ENCODE data around the gene GYG1.

GYG1 gene

DNA sequence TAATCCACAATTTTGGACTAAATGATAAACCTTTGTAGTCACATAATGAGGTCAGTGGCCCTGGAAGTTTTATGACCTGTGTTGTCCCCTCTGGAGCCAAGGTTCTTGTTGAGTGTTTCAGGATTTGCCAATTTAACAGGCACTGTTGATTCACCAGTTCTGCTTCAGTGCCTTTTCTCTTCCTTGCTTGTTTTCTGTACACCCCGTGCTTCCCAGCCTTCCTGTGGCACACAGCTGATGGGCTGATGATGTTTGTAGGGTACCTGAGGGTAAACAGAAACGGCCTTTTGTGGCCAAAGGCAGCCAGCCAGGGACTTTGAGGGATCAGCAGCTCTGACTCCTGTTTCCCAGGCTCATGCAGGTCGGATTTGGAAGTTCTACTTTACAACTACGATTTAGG, 13.3 kb downstream of the GYG1 start:
- Histone ChIP-seq H4K91ac (ENCODE audit: low read depth, low read length, poor library complexity) (no peak overlapping the region), H3K4ac (ENCODE audit: low read length) (no peak overlapping the region), H2BK5ac (ENCODE audit: low read length) (no peak overlapping the region), H3K4me3 (ENCODE audit: low read length in 2 of 2) (no peak overlapping the region), H3K23ac (ENCODE audit: low read depth, low read length, poor library complexity) (no peak overlapping the region), H3K36me3 (replicated peaks in 1 of 2; ENCODE audit: control insufficient read depth in 2 of 2, insufficient read depth in 2 of 2, low read length in 2 of 2) (peaks cover 1 to 5% of the 10 kb centered on the region in 2 donors), H2BK120ac (ENCODE audit: low read depth, low read length) (no peak overlapping the region), H3K14ac (ENCODE audit: low read length) (no peak overlapping the region), H3K27ac (replicated peaks; ENCODE audit: low read length) (no peak overlapping the region), H3K9ac (ENCODE audit: low read depth, low read length, poor library complexity) (no peak overlapping the region), H4K8ac (ENCODE audit: low read depth, low read length) (no peak overlapping the region), H3K79me1 (ENCODE audit: low read depth, low read length) (no peaks in the 10 kb centered on the region), H3K18ac (ENCODE audit: low read length) (no peak overlapping the region), H3K9me3 (replicated peaks in 1 of 2; ENCODE audit: control insufficient read depth in 2 of 2, insufficient read depth in 1 of 2, low read depth in 1 of 2, low read length in 2 of 2) (no peaks in the 10 kb centered on the region), H3K4me2 (ENCODE audit: insufficient read depth, low read length, poor library complexity, severe bottlenecking) (no peak overlapping the region), H3K27me3 (ENCODE audit: control insufficient read depth in 3 of 3, insufficient read depth in 3 of 3, low read depth in 1 of 3, low read length in 3 of 3) (no peaks in the 10 kb centered on the region), H2BK12ac (ENCODE audit: low read length) (no peak overlapping the region), H3K4me1 (ENCODE audit: control insufficient read depth in 2 of 2, insufficient read depth in 1 of 2, low read depth in 1 of 2, low read length in 2 of 2) (peaks cover 8 to 9% of the 10 kb centered on the region in 2 donors), H2BK15ac (ENCODE audit: low read length) (no peak overlapping the region), H2AFZ (ENCODE audit: low read length) (no peak overlapping the region), H2AK5ac (ENCODE audit: low read depth, low read length) (no peak overlapping the region)
- WGBS, 2 donors (ENCODE audit: extremely low coverage in 2 of 2, insufficient read length in 2 of 2, insufficient replicate concordance in 1 of 2), result no CpG with 5 or more reads among the region's 4 CpGs
- DNase-seq (ENCODE audit: low spot score), result no peak

- H2BK5ac ChIP-seq (ENCODE audit: low read length), result no peak overlapping the region
- no peak overlapping the region for H2AK5ac ChIP-seq (ENCODE audit: low read depth, low read length)
- H3K9me3 ChIP-seq (replicated peaks in 1 of 2; ENCODE audit: control insufficient read depth in 2 of 2, insufficient read depth in 1 of 2, low read depth in 1 of 2, low read length in 2 of 2), result no peaks in the 10 kb centered on the region
- no CpG with 5 or more reads among the region's 1 CpG for WGBS, 2 donors (ENCODE audit: extremely low coverage in 2 of 2, insufficient read length in 2 of 2, insufficient replicate concordance in 1 of 2)
- H3K4me3 ChIP-seq (ENCODE audit: low read length in 2 of 2), result no peak overlapping the region
- no peak overlapping the region for H3K9ac ChIP-seq (ENCODE audit: low read depth, low read length, poor library complexity)
- H3K36me3 ChIP-seq (replicated peaks in 1 of 2; ENCODE audit: control insufficient read depth in 2 of 2, insufficient read depth in 2 of 2, low read length in 2 of 2), result peaks cover 1 to 11% of the 10 kb centered on the region in 2 donors
- H2BK120ac ChIP-seq (ENCODE audit: low read depth, low read length), result no peak overlapping the region
- no peak overlapping the region for H3K4me2 ChIP-seq (ENCODE audit: insufficient read depth, low read length, poor library complexity, severe bottlenecking)
- H2BK12ac ChIP-seq (ENCODE audit: low read length), result no peak overlapping the region
- no peak overlapping the region for H3K27ac ChIP-seq (replicated peaks; ENCODE audit: low read length)
- H3K18ac ChIP-seq (ENCODE audit: low read length), result no peak overlapping the region
- no peak overlapping the region for H3K23ac ChIP-seq (ENCODE audit: low read depth, low read length, poor library complexity)
- no peak overlapping the region for H4K91ac ChIP-seq (ENCODE audit: low read depth, low read length, poor library complexity)
- H3K27me3 ChIP-seq (ENCODE audit: control insufficient read depth in 3 of 3, insufficient read depth in 3 of 3, low read depth in 1 of 3, low read length in 3 of 3), result no peaks in the 10 kb centered on the region
- H3K4me1 ChIP-seq (ENCODE audit: control insufficient read depth in 2 of 2, insufficient read depth in 1 of 2, low read depth in 1 of 2, low read length in 2 of 2), result peaks cover 5% of the 10 kb centered on the region in 2 donors
- no peaks in the 10 kb centered on the region for H3K79me1 ChIP-seq (ENCODE audit: low read depth, low read length)
- H3K14ac ChIP-seq (ENCODE audit: low read length), result no peak overlapping the region
- H3K4ac ChIP-seq (ENCODE audit: low read length), result no peak overlapping the region
- H2BK15ac ChIP-seq (ENCODE audit: low read length), result no peak overlapping the region
- H4K8ac ChIP-seq (ENCODE audit: low read depth, low read length), result no peak overlapping the region
- DNase-seq (ENCODE audit: low spot score), result no peak
- no peak overlapping the region for H2AFZ ChIP-seq (ENCODE audit: low read length)
These were observed 14.1 kb downstream of the GYG1 start for GRCh38 chr3:149005416-149005815.

DNA sequence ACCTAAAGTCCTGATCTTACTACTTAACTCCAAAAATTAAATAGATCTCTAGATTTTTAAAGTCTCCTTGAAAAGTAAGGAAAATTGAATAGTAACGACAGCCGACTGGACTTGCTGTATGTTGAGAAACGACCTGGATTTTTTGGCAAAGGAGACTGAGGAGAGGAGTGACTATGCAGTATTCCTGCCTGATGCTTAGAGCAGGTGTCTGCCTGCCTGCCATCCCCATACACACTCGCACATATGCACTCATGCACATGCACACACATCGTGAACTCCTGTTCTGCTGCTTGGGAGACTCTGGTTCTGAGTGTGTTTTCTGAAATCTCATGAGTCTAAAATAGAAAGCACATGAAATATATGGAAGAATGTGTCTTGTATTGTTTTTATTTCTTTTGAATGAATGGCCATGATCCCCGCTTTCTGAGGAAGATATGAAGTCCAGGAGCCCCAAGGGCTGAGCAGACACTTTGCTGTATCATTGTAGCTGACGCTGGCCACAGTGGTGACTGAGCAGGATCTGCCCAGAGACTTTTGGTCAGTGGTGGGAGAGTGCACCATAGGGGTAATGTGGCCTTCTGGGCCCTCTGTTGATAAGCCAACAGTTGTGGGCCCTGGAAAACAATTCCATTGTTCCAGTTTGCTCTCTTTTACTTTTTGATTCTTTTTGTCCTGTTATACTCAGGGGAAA, 16.4 kb downstream of the GYG1 start:
- Histone ChIP-seq H3K23ac (ENCODE audit: low read depth, low read length, poor library complexity) (no peak overlapping the region), H2AK5ac (ENCODE audit: low read depth, low read length) (no peak overlapping the region), H2BK15ac (ENCODE audit: low read length) (no peak overlapping the region), H3K4me3 (ENCODE audit: low read length in 2 of 2) (no peak overlapping the region), H3K27me3 (ENCODE audit: control insufficient read depth in 3 of 3, insufficient read depth in 3 of 3, low read depth in 1 of 3, low read length in 3 of 3) (no peaks in the 10 kb centered on the region), H3K4me1 (ENCODE audit: control insufficient read depth in 2 of 2, insufficient read depth in 1 of 2, low read depth in 1 of 2, low read length in 2 of 2) (peaks cover 5% of the 10 kb centered on the region in 2 donors), H3K27ac (replicated peaks; ENCODE audit: low read length) (no peak overlapping the region), H3K18ac (ENCODE audit: low read length) (no peak overlapping the region), H4K91ac (ENCODE audit: low read depth, low read length, poor library complexity) (no peak overlapping the region), H3K4me2 (ENCODE audit: insufficient read depth, low read length, poor library complexity, severe bottlenecking) (no peak overlapping the region), H3K9me3 (replicated peaks in 1 of 2; ENCODE audit: control insufficient read depth in 2 of 2, insufficient read depth in 1 of 2, low read depth in 1 of 2, low read length in 2 of 2) (no peaks in the 10 kb centered on the region), H3K36me3 (replicated peaks in 1 of 2; ENCODE audit: control insufficient read depth in 2 of 2, insufficient read depth in 2 of 2, low read length in 2 of 2) (peaks cover 1 to 27% of the 10 kb centered on the region in 2 donors), H2BK12ac (ENCODE audit: low read length) (no peak overlapping the region), H3K79me1 (ENCODE audit: low read depth, low read length) (no peaks in the 10 kb centered on the region), H3K14ac (ENCODE audit: low read length) (no peak overlapping the region), H2AFZ (ENCODE audit: low read length) (no peak overlapping the region), H4K8ac (ENCODE audit: low read depth, low read length) (no peak overlapping the region), H3K4ac (ENCODE audit: low read length) (no peak overlapping the region), H3K9ac (ENCODE audit: low read depth, low read length, poor library complexity) (no peak overlapping the region), H2BK5ac (ENCODE audit: low read length) (no peak overlapping the region), H2BK120ac (ENCODE audit: low read depth, low read length) (no peak overlapping the region)
- no peak for DNase-seq (ENCODE audit: low spot score)
- no CpG with 5 or more reads among the region's 7 CpGs for WGBS, 2 donors (ENCODE audit: extremely low coverage in 2 of 2, insufficient read length in 2 of 2, insufficient replicate concordance in 1 of 2)

- no peak overlapping the region for H2AK5ac ChIP-seq (ENCODE audit: low read depth, low read length)
- H3K9ac ChIP-seq (ENCODE audit: low read depth, low read length, poor library complexity), result no peak overlapping the region
- H3K27ac ChIP-seq (replicated peaks; ENCODE audit: low read length), result no peak overlapping the region
- no peak overlapping the region for H2AFZ ChIP-seq (ENCODE audit: low read length)
- H3K79me1 ChIP-seq (ENCODE audit: low read depth, low read length), result no peaks in the 10 kb centered on the region
- WGBS, 2 donors (ENCODE audit: extremely low coverage in 2 of 2, insufficient read length in 2 of 2, insufficient replicate concordance in 1 of 2), result no CpG with 5 or more reads among the region's 2 CpGs
- no peak overlapping the region for H3K4me2 ChIP-seq (ENCODE audit: insufficient read depth, low read length, poor library complexity, severe bottlenecking)
- H4K91ac ChIP-seq (ENCODE audit: low read depth, low read length, poor library complexity), result no peak overlapping the region
- H3K18ac ChIP-seq (ENCODE audit: low read length), result no peak overlapping the region
- no peak overlapping the region for H4K8ac ChIP-seq (ENCODE audit: low read depth, low read length)
- H2BK5ac ChIP-seq (ENCODE audit: low read length), result no peak overlapping the region
- H3K36me3 ChIP-seq (replicated peaks in 1 of 2; ENCODE audit: control insufficient read depth in 2 of 2, insufficient read depth in 2 of 2, low read length in 2 of 2), result peaks cover 1 to 32% of the 10 kb centered on the region in 2 donors
- H3K4ac ChIP-seq (ENCODE audit: low read length), result no peak overlapping the region
- H3K4me3 ChIP-seq (ENCODE audit: low read length in 2 of 2), result no peak overlapping the region
- peaks cover 1% of the 10 kb centered on the region in 2 donors for H3K4me1 ChIP-seq (ENCODE audit: control insufficient read depth in 2 of 2, insufficient read depth in 1 of 2, low read depth in 1 of 2, low read length in 2 of 2)
- no peak overlapping the region for H2BK12ac ChIP-seq (ENCODE audit: low read length)
- no peak overlapping the region for H2BK120ac ChIP-seq (ENCODE audit: low read depth, low read length)
- H3K23ac ChIP-seq (ENCODE audit: low read depth, low read length, poor library complexity), result no peak overlapping the region
- H3K9me3 ChIP-seq (replicated peaks in 1 of 2; ENCODE audit: control insufficient read depth in 2 of 2, insufficient read depth in 1 of 2, low read depth in 1 of 2, low read length in 2 of 2), result no peaks in the 10 kb centered on the region
- no peaks in the 10 kb centered on the region for H3K27me3 ChIP-seq (ENCODE audit: control insufficient read depth in 3 of 3, insufficient read depth in 3 of 3, low read depth in 1 of 3, low read length in 3 of 3)
- H2BK15ac ChIP-seq (ENCODE audit: low read length), result no peak overlapping the region
- DNase-seq (ENCODE audit: low spot score), result no peak
- no peak overlapping the region for H3K14ac ChIP-seq (ENCODE audit: low read length)
These were observed 18.4 kb downstream of the GYG1 start for GRCh38 chr3:149009732-149010131.
